MCF 10A (cell line): ENCODE data around the gene GLIS1. TPM values are rescaled to one million over a fixed set of nuclear protein-coding genes. Genes with fewer than 3 reads are reported as not detected.

Source experiments
- BruUV-seq: library from RNA; stranded (reverse); fragments of 400-500 nt; replicated peaks from 2 replicates; lab custom pipeline; 2021; lab: Mats Ljungman, UMichigan
- CTCF ChIA-PET: fragments of 300-600 bp; sonication (Branson Sonifier 250); formaldehyde crosslinking; extraction: SDS; loops from one replicate; lab custom pipeline; 2021; ENCODE audit warnings: antibody characterized with exemption, inconsistent platforms; lab: Yijun Ruan, JAX
- POLR2A ChIA-PET: fragments of 300-600, 350-650 bp; sonication (Branson Sonifier 250); formaldehyde crosslinking; extraction: SDS; loops from one replicate; lab custom pipeline; 2020; ENCODE audit warnings: antibody characterized with exemption, inconsistent platforms; lab: Yijun Ruan, JAX
- DNase-seq: peaks from one replicate; pipeline ENCODE4 v3.0.0-alpha.2; 2018; ENCODE audit not compliant: unreplicated experiment
- H3K27ac Mint-ChIP-seq: one replicate; pipeline ENCODE4 v1.8.0; 2022; ENCODE audit warnings: mild to moderate bottlenecking, low read depth, mixed read lengths; ENCODE audit not compliant: unreplicated experiment
- H3K27me3 Mint-ChIP-seq: one replicate; pipeline ENCODE4 v1.8.0; 2022; ENCODE audit warnings: mixed read lengths; ENCODE audit not compliant: insufficient read depth, unreplicated experiment
- H3K36me3 Mint-ChIP-seq: one replicate; pipeline ENCODE4 v1.8.0; 2022; ENCODE audit warnings: mild to moderate bottlenecking, moderate library complexity, mixed read lengths; ENCODE audit not compliant: insufficient read depth, unreplicated experiment
- H3K4me1 Mint-ChIP-seq: one replicate; pipeline ENCODE4 v1.8.0; 2022; ENCODE audit warnings: mixed read lengths; ENCODE audit not compliant: insufficient read depth, unreplicated experiment
- H3K4me3 Mint-ChIP-seq: one replicate; pipeline ENCODE4 v1.8.0; 2022; ENCODE audit warnings: mild to moderate bottlenecking, moderate library complexity, mixed read lengths; ENCODE audit not compliant: unreplicated experiment
- H3K9me3 Mint-ChIP-seq: one replicate; pipeline ENCODE4 v1.8.0; 2022; ENCODE audit warnings: mixed read lengths; ENCODE audit not compliant: unreplicated experiment
- CTCF ChIP-seq: fragments of 200-600 bp; IDR thresholded peaks from one replicate; pipeline ENCODE4 v1.8.0; 2022; ENCODE audit warnings: antibody characterized with exemption, mild to moderate bottlenecking; ENCODE audit not compliant: unreplicated experiment
- intact Hi-C: fragments of 100-400 bp; cut with micrococcal nuclease; formaldehyde crosslinking; loops from 2 replicates; pipeline ENCODE4 v1.14.1; 2022
- total RNA-seq: library from RNA; stranded (reverse); gene quantifications from 2 replicates; pipeline ENCODE4 v1.2.3, GENCODE V29; 2022

Gene GLIS1
- total RNA-seq, 1 experiment from 2014 or later = 0.93 TPM

- TF ChIP-seq CTCF = no peak
- Mint-ChIP-seq H3K36me3 (peaks cover 4% of the 10 kb centered on the region), H3K27me3 (no peaks in the 10 kb centered on the region), H3K27ac (no peak overlapping the region), H3K4me3 (no peak overlapping the region), H3K4me1 (peaks cover 28% of the 10 kb centered on the region), H3K9me3 (no peaks in the 10 kb centered on the region)
- intact Hi-C loops = no loop called here
- ChIA-PET CTCF (interaction anchor here (0.8 to 1.2 kb wide), 3 partner anchors 11 to 250 kb away, joined by 3 to 5 read pairs (median 3); no protein-coding TSS in a partner anchor), POLR2A (interaction anchor here (0.6 to 2.6 kb wide), 3 partner anchors 11 to 1934 kb away, joined by 3 to 11 read pairs (median 4); no protein-coding TSS in a partner anchor)
- DNase-seq = peak; percentile 47
- BruUV-seq = no TSS peak
Measured at GRCh38 chr1:53734650-53735211, 4.2 kb downstream of the GLIS1 start.

GRCh38 chr1:53733975-53734649, 4.9 kb downstream of the GLIS1 start:
- TF ChIP-seq CTCF = no peak
- intact Hi-C loops = no loop called here
- H3K4me3 Mint-ChIP-seq = no peak overlapping the region
- H3K27me3 Mint-ChIP-seq = no peaks in the 10 kb centered on the region
- peaks cover 4% of the 10 kb centered on the region for H3K36me3 Mint-ChIP-seq
- no peaks in the 10 kb centered on the region for H3K9me3 Mint-ChIP-seq
- BruUV-seq = no TSS peak
- ChIA-PET CTCF (interaction anchor here (1.3 kb wide), 1 partner anchor 162 kb away, joined by 4 read pairs; no protein-coding TSS in a partner anchor), POLR2A (interaction anchor here (0.6 to 2.6 kb wide), 6 partner anchors 10 to 1933 kb away, joined by 3 to 11 read pairs (median 4); no protein-coding TSS in a partner anchor)
- DNase-seq = peak; percentile 64
- H3K27ac Mint-ChIP-seq = peak overlapping the region; percentile 46
- peaks cover 28% of the 10 kb centered on the region for H3K4me1 Mint-ChIP-seq

- no peaks in the 10 kb centered on the region for H3K9me3 Mint-ChIP-seq
- no peak overlapping the region for H3K4me3 Mint-ChIP-seq
- H3K4me1 Mint-ChIP-seq = peaks cover 28% of the 10 kb centered on the region
- CTCF ChIA-PET = interaction anchor here (1.3 to 1.7 kb wide), 2 partner anchors 21 to 161 kb away, joined by 4 read pairs; no protein-coding TSS in a partner anchor
- no peak for DNase-seq
- peaks cover 4% of the 10 kb centered on the region for H3K36me3 Mint-ChIP-seq
- TSS peak; percentile 52 for BruUV-seq
- no peaks in the 10 kb centered on the region for H3K27me3 Mint-ChIP-seq
- POLR2A ChIA-PET = interaction anchor here (0.7 to 2.6 kb wide), 5 partner anchors 9 to 1317 kb away, joined by 3 to 11 read pairs (median 4); no protein-coding TSS in a partner anchor
- peak overlapping the region; percentile 85 for H3K27ac Mint-ChIP-seq
- no peak for TF ChIP-seq CTCF
- intact Hi-C loops = no loop called here
Measured at GRCh38 chr1:53733447-53733931, 5.5 kb downstream of the GLIS1 start.

- intact Hi-C loops = no loop called here
- no TSS peak for BruUV-seq
- CTCF ChIA-PET = interaction anchor here (0.7 to 1.7 kb wide), 3 partner anchors 21 to 338 kb away, joined by 3 to 4 read pairs (median 4); no protein-coding TSS in a partner anchor
Measured at GRCh38 chr1:53732912-53733317, 6.0 kb downstream of the GLIS1 start.

More at GRCh38 chr1:53732912-53733317, 6.0 kb downstream of the GLIS1 start:
- Mint-ChIP-seq H3K9me3 (no peaks in the 10 kb centered on the region), H3K27me3 (no peaks in the 10 kb centered on the region), H3K27ac (peak overlapping the region; percentile 85), H3K4me3 (peak overlapping the region; percentile 63), H3K4me1 (peaks cover 28% of the 10 kb centered on the region), H3K36me3 (peaks cover 4% of the 10 kb centered on the region)
- POLR2A ChIA-PET = interaction anchor here (0.8 to 2.6 kb wide), 4 partner anchors 9 to 53 kb away, joined by 3 to 11 read pairs (median 6); no protein-coding TSS in a partner anchor
- no peak for TF ChIP-seq CTCF
- DNase-seq = peak; percentile 75
